HepG2 (cell line): ENCODE results near the gene GOLGA7B. TPM values are rescaled to one million over a fixed set of nuclear protein-coding genes. Genes with fewer than 3 reads are reported as not detected.

Experiments
- DNMT1 ChIP-seq: sonication (generic); formaldehyde crosslinking; IDR thresholded peaks from 2 replicates; pipeline ENCODE4 v1.5.1; 2020; ENCODE audit warnings: mild to moderate bottlenecking, missing genetic modification reagents
- KIAA2018 ChIP-seq: sonication (generic); formaldehyde crosslinking; IDR thresholded peaks from 2 replicates; pipeline ENCODE4 v1.5.0; 2020; ENCODE audit warnings: mild to moderate bottlenecking, missing genetic modification reagents, borderline replicate concordance
- RBM22 ChIP-seq: fragments of 200-400 bp; formaldehyde crosslinking; optimal IDR thresholded peaks from 2 replicates; pipeline ENCODE3; 2017; ENCODE audit warnings: mild to moderate bottlenecking, low read length, moderate library complexity
- SOX5 ChIP-seq: IDR thresholded peaks from 2 replicates; pipeline ENCODE4 v1.6.1; 2016; ENCODE audit warnings: borderline replicate concordance
- SOX6 ChIP-seq, 2 experiments: fragments of 450-650 bp in 1 of 2; sonication (generic) in 1 of 2; formaldehyde crosslinking in 1 of 2; IDR thresholded peaks; 2 replicates each; pipeline versions ENCODE4 v1.4.0 to v1.6.1; 2017 to 2020; ENCODE audit warnings: antibody characterized with exemption in 1 of 2, mild to moderate bottlenecking in 1 of 2, missing genetic modification reagents in 1 of 2
- TBX2 ChIP-seq: sonication (generic); formaldehyde crosslinking; IDR thresholded peaks from 2 replicates; pipeline ENCODE4 v1.5.0; 2020; ENCODE audit warnings: missing genetic modification reagents, mild to moderate bottlenecking, borderline replicate concordance
- YY1 ChIP-seq: IDR thresholded peaks from 2 replicates; pipeline ENCODE4 v1.6.1; 2011; ENCODE audit warnings: low read length, low read depth, moderate library complexity, mild to moderate bottlenecking; ENCODE audit not compliant: insufficient read depth, insufficient replicate concordance
- ZBTB38 ChIP-seq: sonication (generic); formaldehyde crosslinking; IDR thresholded peaks from 2 replicates; pipeline ENCODE4 v1.5.1; 2020; ENCODE audit warnings: mild to moderate bottlenecking, missing genetic modification reagents
- ZFX ChIP-seq: sonication (generic); formaldehyde crosslinking; IDR thresholded peaks from 2 replicates; pipeline ENCODE4 v1.4.0; 2020; ENCODE audit warnings: mild to moderate bottlenecking, low read depth, missing genetic modification reagents, moderate library complexity
- ZNF274 ChIP-seq: sonication (generic); formaldehyde crosslinking; IDR thresholded peaks from 2 replicates; pipeline ENCODE4 v1.5.1; 2020; ENCODE audit warnings: mild to moderate bottlenecking, missing genetic modification reagents
- ZNF431 ChIP-seq: sonication (generic); formaldehyde crosslinking; IDR thresholded peaks from 2 replicates; pipeline ENCODE4 v1.9.0; 2022; ENCODE audit warnings: missing genetic modification reagents, low read depth, mild to moderate bottlenecking, borderline replicate concordance
- ZNF577 ChIP-seq: sonication (generic); formaldehyde crosslinking; IDR thresholded peaks from 2 replicates; pipeline ENCODE4 v1.4.0; 2020; ENCODE audit warnings: mild to moderate bottlenecking, low read depth, missing genetic modification reagents, borderline replicate concordance
- polyA plus RNA-seq, 8 experiments: library from polyadenylated mRNA; depleted of rRNA in 3 of 8; stranded (reverse) in 7 of 8; unstranded in 1 of 8; fragments of >200 nt; fragmentation: Illumina TruSeq in 4 of 8; extraction: Trizol in 4 of 8; gene quantifications; 2 replicates each; pipeline versions ENCODE4 v1.2.1 to v1.2.3, GENCODE V29; 2011 to 2016; ENCODE audit warnings: low read depth in 4 of 8, missing spikeins in 1 of 8, mixed read lengths in 1 of 8; ENCODE audit not compliant: insufficient read depth in 1 of 8
- total RNA-seq, 5 experiments: library from RNA; depleted of rRNA; stranded (reverse); fragments of >200 nt; fragmentation: Illumina TruSeq; extraction: Trizol; gene quantifications; 2 replicates each; pipeline ENCODE4 v1.2.3, GENCODE V29; 2016; ENCODE audit warnings: low read depth in 1 of 5
- TF ChIP-seq, protein P1 (sequence below), 2 experiments: sonication (generic) in 1 of 2; formaldehyde crosslinking in 1 of 2; IDR thresholded peaks; 2 replicates each; pipeline versions ENCODE4 v1.6.1 to v1.9.0; 2014 to 2022; ENCODE audit warnings: antibody characterized with exemption in 1 of 2, borderline replicate concordance in 1 of 2, inconsistent platforms in 1 of 2, low read depth in 1 of 2, missing genetic modification reagents in 1 of 2

Gene GOLGA7B
- total and polyA plus RNA-seq, 2 of the 13 experiments (the other 11 are each of a cell fraction or from before 2014, with no cell fraction given): not detected

- TF ChIP-seq, protein P1, sequence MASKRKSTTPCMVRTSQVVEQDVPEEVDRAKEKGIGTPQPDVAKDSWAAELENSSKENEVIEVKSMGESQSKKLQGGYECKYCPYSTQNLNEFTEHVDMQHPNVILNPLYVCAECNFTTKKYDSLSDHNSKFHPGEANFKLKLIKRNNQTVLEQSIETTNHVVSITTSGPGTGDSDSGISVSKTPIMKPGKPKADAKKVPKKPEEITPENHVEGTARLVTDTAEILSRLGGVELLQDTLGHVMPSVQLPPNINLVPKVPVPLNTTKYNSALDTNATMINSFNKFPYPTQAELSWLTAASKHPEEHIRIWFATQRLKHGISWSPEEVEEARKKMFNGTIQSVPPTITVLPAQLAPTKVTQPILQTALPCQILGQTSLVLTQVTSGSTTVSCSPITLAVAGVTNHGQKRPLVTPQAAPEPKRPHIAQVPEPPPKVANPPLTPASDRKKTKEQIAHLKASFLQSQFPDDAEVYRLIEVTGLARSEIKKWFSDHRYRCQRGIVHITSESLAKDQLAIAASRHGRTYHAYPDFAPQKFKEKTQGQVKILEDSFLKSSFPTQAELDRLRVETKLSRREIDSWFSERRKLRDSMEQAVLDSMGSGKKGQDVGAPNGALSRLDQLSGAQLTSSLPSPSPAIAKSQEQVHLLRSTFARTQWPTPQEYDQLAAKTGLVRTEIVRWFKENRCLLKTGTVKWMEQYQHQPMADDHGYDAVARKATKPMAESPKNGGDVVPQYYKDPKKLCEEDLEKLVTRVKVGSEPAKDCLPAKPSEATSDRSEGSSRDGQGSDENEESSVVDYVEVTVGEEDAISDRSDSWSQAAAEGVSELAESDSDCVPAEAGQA (IDR thresholded peaks at IDR 0.05; ENCODE audit: low read depth): no peak
- TF ChIP-seq, protein P1 (CRISPR knock-in tag; IDR thresholded peaks at IDR 0.05; ENCODE audit: borderline replicate concordance): no peak
- TF ChIP-seq TBX2 (CRISPR knock-in tag) (peak; percentile 42; the same call in 1 of the 2 replicates), RBM22 (no peak), ZNF431 (CRISPR knock-in tag) (no peak), YY1 (peak; percentile 8), SOX6 (IDR thresholded peaks at IDR 0.05) (no peak), SOX6 (CRISPR knock-in tag; IDR thresholded peaks at IDR 0.05) (peak; percentile 42; the same call in 1 of the 2 replicates), KIAA2018 (CRISPR knock-in tag) (no peak), SOX5 (CRISPR knock-in tag) (no peak), ZFX (CRISPR knock-in tag) (peak; percentile 52), ZNF577 (CRISPR knock-in tag) (no peak), ZNF274 (CRISPR knock-in tag) (0 out of 2 replicates have a peak, but pooled peaks have one; percentile 29), ZBTB38 (CRISPR knock-in tag) (no peak), DNMT1 (CRISPR knock-in tag) (no peak)
Measured at GRCh38 chr10:97869091-97870042, 19.7 kb downstream of the GOLGA7B start (continued).
